Stomach (tissue), 4 donors: Measurements from ENCODE around the gene MCTP1.

Source experiments
- CTCF ChIP-seq, 7 experiments: fragments of 450-650 bp in 4 of 7; fragments of 200-600 bp in 3 of 7; sonication (generic) in 3 of 7; IDR thresholded peaks; one replicate each; pipeline ENCODE4 v1.5.1; 2016 to 2019; ENCODE audit warnings: antibody characterized with exemption in 7 of 7, control low read depth in 2 of 7, mild to moderate bottlenecking in 1 of 7
- POLR2A ChIP-seq, 4 donors: fragments of 450-650 bp; IDR thresholded peaks; one replicate each; pipeline ENCODE4 v1.6.1; 2016; ENCODE audit warnings: antibody characterized with exemption in 4 of 4, control low read depth in 2 of 4, mild to moderate bottlenecking in 1 of 4, moderate library complexity in 1 of 4

GRCh38 chr5:94675965-94676618 is 608.8 kb downstream of the MCTP1 start:
- no peak for TF ChIP-seq CTCF (IDR thresholded peaks at IDR 0.05)
- TF ChIP-seq POLR2A (IDR thresholded peaks at IDR 0.05) = no peak
